DMS79 treated with DMSO at 0.1 percent for 48 hours (cell line): ENCODE results near the gene STPG1.

Experiments
- DNase-seq: peaks from one replicate; lab custom pipeline; 2025; lab: John Stamatoyannopoulos, UW

Gene STPG1

GRCh38 chr1:24341260-24341659 is 72.3 kb downstream of the STPG1 start:
- DNase-seq = no peak

GRCh38 chr1:24340770-24341169 is 72.8 kb downstream of the STPG1 start:
- DNase-seq = no peak

- no peak for DNase-seq
Measured at GRCh38 chr1:24339996-24340395, 73.6 kb downstream of the STPG1 start.

- no peak for DNase-seq
Measured at GRCh38 chr1:24338447-24338846, 75.1 kb downstream of the STPG1 start.

GRCh38 chr1:24337455-24337854 is 76.1 kb downstream of the STPG1 start:
- no peak for DNase-seq

- DNase-seq = no peak
Measured at GRCh38 chr1:24336075-24336474, 77.5 kb downstream of the STPG1 start.

- DNase-seq = no peak
Measured at GRCh38 chr1:24331961-24332673, 81.5 kb downstream of the STPG1 start.

GRCh38 chr1:24329797-24330543 is 83.6 kb downstream of the STPG1 start:
- DNase-seq = no peak

GRCh38 chr1:24329331-24329730 is 84.3 kb downstream of the STPG1 start:
- no peak for DNase-seq

GRCh38 chr1:24327891-24328290 is 85.7 kb downstream of the STPG1 start:
- no peak for DNase-seq

- no peak for DNase-seq
Measured at GRCh38 chr1:24327486-24327885, 86.1 kb downstream of the STPG1 start.

- DNase-seq = no peak
Measured at GRCh38 chr1:24325587-24326449, 87.8 kb downstream of the STPG1 start.

- DNase-seq = no peak
Measured at GRCh38 chr1:24324903-24325302, 88.7 kb downstream of the STPG1 start.

GRCh38 chr1:24323281-24323680 is 90.3 kb downstream of the STPG1 start:
- DNase-seq = no peak

- DNase-seq = peak; percentile 38
Measured at GRCh38 chr1:24322470-24323177, 91.0 kb downstream of the STPG1 start.

GRCh38 chr1:24321697-24322469 is 91.7 kb downstream of the STPG1 start:
- peak; percentile 83 for DNase-seq

GRCh38 chr1:24321126-24321525 is 92.5 kb downstream of the STPG1 start:
- DNase-seq = no peak

GRCh38 chr1:24319962-24320361 is 93.6 kb downstream of the STPG1 start:
- no peak for DNase-seq

- DNase-seq = peak; percentile 96
Measured at GRCh38 chr1:24319312-24319863, 94.2 kb downstream of the STPG1 start, which contains the start of gene GRHL3. Gene GRHL3, plus strand, starts transcription at chr1:24319357. Its CDS starts 195 bp downstream, at chr1:24319552.

GRCh38 chr1:24318615-24319311 is 94.8 kb downstream of the STPG1 start:
- DNase-seq = no peak
